ENCODE measurements around the gene RASL12.

Gene RASL12

GRCh38 chr15:65092911-65093792 is 25.4 kb upstream of the RASL12 start:
- DNase-seq (ENCODE audit: low spot score) = no peak

DNA sequence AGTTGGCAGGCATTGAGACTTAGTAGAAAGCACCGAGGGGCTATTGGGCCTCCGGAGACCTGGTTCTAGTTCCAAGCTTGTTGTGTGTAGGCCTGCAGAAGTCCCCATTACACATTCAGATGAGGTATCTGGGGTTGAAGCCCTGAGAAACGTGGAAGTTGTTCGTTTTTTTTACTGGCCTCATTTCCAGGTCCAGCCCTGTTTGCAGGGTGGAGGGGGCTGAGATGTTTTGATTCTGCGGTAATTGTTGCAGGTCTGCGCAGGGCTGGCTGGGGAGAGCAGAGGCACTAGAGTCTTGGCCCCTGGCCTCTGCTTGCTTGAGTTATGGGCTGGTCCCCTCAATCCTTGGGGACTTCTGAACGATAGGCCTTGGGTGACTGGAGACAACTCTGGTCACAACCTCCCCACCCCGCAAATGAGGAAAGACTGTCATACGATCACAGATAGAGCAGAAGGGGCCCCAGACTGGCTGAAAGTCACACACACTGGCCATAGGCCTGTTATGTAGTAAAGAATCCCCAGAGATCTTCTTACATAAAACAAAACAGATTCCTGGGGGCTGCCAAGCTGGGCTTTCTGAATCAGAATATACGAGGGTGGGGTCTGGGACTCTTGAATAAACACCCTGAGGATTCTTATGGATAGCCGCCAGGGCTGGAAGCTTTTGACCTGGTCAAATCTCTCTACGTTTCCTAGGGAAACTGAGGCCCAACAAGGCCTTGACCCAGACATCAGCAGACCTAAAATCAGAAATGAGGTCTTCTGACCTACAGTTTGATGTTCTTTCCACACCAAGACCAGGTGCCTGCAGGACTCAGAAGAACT is 24.4 kb upstream of the RASL12 start:
- DNase-seq (ENCODE audit: low spot score) = no peak

DNA sequence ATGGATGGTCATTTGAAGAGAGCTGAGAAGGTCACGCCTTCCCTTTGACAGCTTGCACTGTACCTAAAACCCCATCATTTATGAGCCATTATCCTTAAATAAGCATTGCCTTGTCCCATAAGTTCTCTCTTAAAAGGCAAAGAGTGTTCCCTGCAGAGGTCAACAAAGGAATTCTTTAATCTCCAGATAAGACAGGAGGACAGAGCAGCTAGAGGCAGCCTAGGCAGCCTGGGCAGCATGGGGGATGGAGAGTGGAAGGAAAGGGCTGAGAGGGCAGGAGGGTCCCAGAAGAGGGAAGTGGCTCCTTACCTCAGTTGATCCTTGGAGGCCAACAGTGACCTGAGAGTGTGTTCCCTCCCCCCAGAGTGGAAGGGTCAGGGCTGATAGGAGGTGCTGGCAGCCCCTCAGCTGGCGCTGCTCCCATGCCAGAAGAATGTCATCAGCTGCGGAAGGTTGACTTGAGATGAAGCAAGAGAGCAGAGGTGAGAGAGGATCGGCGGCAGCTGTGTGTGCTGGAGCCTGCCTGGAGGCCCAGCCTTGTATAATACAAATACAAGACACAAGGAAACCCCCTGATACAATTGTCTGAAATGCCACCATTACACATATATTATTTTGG is 21.5 kb upstream of the RASL12 start:
- DNase-seq (ENCODE audit: low spot score) = no peak

DNA sequence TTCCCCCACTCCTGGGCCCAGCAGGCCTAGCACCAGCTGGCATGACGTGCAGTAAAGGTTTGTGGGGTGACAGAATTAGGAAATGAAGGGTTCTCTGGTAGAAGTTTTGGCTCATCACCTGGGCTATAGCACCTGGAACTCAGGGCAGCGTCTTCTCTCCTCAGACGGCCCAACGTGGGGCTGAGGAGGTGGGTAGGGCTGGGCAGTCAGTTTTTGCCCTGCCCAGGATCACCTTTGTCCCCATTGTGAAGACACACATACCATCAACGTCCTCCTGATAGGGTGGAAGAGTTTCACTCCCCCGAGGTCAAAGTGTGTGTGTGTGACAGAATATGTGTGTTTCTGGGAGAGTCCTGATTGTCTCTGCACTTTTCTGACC is 20.8 kb upstream of the RASL12 start:
- DNase-seq (ENCODE audit: low spot score) = no peak

DNA sequence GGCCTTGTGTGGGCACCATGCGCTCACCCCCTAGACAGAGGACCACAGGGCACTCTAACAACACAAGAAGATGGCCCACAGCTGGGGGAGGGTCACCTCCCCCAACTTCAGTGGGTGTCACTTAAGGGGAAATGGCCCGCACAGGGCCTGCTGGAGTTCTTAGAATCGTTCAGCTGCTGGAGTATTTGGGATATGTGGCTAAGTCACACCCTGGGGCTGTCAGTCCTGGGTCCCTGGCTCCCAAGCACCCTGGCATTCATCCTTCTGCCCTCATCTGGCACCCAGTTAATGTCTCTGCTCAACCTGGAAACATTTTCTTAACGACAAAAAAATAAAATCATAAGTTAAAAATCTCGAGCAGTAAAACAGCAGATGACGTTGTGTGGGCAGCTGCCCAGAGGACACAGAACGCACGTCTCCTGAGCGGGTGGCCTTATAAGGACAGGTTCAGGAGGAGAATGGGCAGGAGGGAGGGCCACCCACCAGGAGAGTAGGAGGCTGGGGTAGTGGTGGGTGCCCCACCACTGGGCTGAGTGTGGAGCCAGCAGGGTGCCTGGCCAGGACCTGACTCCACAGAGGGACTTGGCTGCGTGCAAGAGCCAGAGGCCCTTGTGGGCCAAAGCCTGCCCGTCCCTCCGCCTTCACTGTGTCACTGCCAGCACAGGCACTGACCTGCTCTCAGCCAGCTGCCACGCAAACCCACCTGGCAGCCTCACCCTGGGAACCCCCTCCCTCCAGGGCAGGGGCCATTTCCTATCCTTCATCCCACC is 20.3 kb upstream of the RASL12 start:
- no peak for DNase-seq (ENCODE audit: low spot score)

DNA sequence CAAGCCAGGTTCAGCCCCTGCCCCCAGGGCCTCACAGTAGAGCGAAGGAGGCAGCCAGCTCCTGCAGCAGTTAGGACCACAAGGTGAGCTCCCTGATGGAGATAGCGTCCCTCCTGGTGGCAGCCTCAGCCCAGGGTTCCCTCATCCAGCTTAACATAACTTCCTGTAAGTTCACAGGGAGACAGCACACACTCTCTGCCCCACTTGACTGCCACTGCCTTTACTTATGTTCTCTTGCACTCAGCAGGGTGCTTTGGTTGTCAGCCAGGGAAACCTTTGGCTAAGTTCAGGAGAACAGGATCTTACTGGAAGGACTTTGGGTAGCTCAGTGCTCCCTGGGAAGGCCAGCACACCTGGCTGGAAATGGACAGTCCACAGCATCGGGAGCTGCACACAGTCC is 19.6 kb upstream of the RASL12 start:
- DNase-seq (ENCODE audit: low spot score) = no peak

DNA sequence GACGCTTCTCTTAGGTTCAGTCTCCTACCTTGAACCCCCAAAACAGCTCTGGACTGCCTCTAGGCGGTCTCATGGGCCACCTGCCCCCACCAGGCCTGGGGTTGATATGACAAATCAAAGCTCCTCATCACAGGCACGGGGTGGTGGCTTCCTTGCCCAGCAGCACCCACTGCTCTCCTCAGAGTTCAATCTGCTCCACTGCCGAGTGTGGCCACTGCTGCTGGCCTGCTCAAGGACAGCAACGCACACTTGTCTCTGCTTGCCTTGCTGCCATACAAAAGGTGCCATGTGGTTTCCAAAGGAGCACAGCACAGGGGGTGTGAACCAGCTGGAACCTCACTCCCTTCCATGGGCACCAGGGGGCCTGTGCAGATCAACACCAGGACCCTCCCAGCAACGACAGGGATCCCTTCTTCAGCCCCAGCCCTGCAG is 18.9 kb upstream of the RASL12 start:
- DNase-seq (ENCODE audit: low spot score) = no peak

- DNase-seq (ENCODE audit: low spot score) = no peak
Measured at GRCh38 chr15:65085990-65086679, 18.3 kb upstream of the RASL12 start.

DNA sequence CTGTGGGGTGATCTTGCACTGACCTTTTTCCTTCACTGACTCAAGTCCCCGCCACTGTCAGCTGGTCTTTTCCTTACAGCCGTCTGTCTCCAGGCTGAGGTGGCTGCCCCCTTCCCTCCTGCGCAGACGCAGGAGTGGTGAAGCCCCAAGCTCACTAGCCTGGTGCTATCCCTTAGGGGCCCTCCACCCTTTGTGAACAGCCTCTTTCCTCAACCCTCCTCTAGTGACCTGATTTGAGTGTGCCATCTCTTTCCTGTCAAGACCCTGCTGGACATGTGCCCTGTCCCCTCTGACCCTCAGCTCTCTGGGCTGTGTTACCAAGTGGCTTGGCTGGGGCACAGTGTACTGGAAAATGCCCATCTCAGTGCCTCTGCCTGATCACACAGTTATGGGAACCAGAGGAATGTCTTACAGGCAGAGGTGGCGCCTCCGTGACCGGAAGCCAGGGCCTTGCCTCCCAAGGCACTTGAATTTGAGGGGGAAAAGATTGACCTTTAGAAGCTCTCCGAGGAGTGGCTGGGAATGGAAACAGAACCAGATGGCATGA is 17.5 kb upstream of the RASL12 start:
- DNase-seq (ENCODE audit: low spot score) = no peak

- no peak for DNase-seq (ENCODE audit: low spot score)
Measured at GRCh38 chr15:65084500-65085206, 16.9 kb upstream of the RASL12 start.

GRCh38 chr15:65083262-65083701 is 15.5 kb upstream of the RASL12 start:
- DNase-seq (ENCODE audit: low spot score) = no peak

- DNase-seq (ENCODE audit: low spot score) = peak; percentile 14
Measured at GRCh38 chr15:65082303-65082953, 14.6 kb upstream of the RASL12 start.

DNA sequence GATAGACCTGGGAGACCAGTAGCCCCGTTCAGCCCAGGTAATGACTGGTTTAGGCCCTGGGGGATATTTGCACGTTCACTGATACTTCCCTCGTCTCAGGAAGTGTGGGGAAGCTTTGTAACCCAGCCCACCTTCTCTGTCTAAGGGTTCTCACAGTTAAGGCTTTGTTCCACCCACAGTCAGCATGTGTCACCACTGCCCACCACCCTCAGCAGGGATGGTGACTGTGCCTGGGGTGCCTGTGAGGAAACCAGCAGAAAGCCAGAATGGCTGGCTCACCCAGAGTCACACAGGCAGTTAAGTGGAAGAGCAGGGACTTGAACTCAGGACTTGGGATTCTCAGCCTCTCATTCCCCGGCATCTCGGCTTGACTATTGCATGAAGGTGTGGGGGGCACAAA is 14.0 kb upstream of the RASL12 start:
- DNase-seq (ENCODE audit: low spot score) = no peak

GRCh38 chr15:65081270-65081669 is 13.5 kb upstream of the RASL12 start:
- DNase-seq (ENCODE audit: low spot score) = no peak

- no peak for DNase-seq (ENCODE audit: low spot score)
Measured at GRCh38 chr15:65079580-65079979, 11.8 kb upstream of the RASL12 start.

DNA sequence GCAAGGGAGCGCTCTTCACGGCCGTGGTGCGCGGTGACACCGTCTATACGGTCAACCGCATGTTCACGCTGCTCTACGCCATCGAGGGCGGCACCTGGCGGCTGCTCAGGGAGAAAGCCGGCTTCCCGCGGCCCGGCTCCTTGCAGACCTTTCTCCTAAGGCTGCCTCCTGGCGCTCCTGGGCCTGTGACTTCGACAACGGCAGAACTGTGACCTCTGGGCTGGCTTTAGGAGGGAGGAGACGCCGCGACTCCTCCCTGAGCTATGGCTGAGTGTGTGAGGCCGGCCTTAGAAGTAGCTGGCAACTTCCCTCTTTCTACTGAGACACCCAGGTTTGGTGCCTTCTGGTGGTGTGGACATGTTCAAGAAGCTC is 10.2 kb upstream of the RASL12 start:
- DNase-seq (ENCODE audit: low spot score) = peak; percentile 23

- DNase-seq (ENCODE audit: low spot score) = no peak
Measured at GRCh38 chr15:65077291-65077980, 9.6 kb upstream of the RASL12 start.

DNA sequence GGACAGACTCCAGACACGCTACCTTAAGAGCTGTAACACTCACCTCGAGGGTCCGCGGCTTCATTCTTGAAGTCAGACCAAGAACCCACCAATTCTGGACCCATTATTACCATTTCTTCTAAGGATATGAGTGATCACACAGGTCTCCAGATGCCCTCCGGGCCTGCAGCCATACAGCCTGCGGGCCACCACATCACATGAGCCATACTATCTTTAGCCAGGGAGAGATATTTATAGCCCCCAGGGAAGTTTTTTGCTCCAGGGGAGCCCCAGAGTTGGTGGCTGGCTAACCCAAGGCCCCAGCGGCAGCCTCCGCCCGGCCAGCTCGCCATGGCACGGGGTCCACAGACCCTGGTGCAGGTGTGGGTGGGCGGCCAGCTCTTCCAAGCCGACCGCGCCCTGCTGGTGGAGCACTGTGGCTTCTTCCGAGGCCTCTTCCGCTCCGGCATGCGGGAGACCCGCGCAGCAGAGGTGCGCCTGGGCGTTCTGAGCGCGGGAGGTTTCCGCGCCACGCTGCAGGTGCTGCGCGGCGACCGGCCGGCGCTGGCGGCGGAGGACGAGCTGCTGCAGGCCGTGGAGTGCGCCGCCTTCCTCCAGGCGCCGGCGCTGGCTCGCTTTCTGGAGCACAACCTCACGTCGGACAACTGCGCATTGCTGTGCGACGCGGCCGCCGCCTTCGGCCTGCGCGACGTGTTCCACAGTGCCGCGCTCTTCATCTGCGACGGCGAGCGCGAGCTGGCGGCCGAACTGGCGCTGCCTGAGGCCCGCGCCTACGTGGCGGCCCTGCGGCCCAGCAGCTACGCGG is 8.9 kb upstream of the RASL12 start, which contains the start of gene KBTBD13:
Gene KBTBD13, plus strand, starts transcription at position 261 of the 805 bp plus-strand sequence. Its CDS starts 70 bp downstream, at position 331.
- no peak for DNase-seq (ENCODE audit: low spot score)

All from CD4-positive, alpha-beta T cell treated with Interleukin-6 at 100 ng/mL for 8 hours (primary cell).